NT2/D1 (cell line): ENCODE results near the gene AKAP14.

Experiments used
- DNase-seq: peaks from one replicate; pipeline ENCODE4 v3.0.0-alpha.2; 2011; ENCODE audit warnings: low read depth, low spot score
- H3K27me3 ChIP-seq: 2 replicates; pipeline ENCODE4 v1.6.0; 2011; ENCODE audit warnings: mild to moderate bottlenecking; ENCODE audit not compliant: insufficient read length, insufficient read depth
- H3K36me3 ChIP-seq: 2 replicates; pipeline ENCODE4 v1.6.1; 2011; ENCODE audit warnings: mild to moderate bottlenecking, low read length, mixed read lengths; ENCODE audit not compliant: insufficient read depth, insufficient read length
- H3K4me1 ChIP-seq: 2 replicates; pipeline ENCODE4 v1.5.1; 2011; ENCODE audit not compliant: insufficient read depth, insufficient read length
- H3K4me3 ChIP-seq: 2 replicates; pipeline ENCODE4 v1.5.1; 2011; ENCODE audit warnings: low read depth; ENCODE audit not compliant: insufficient read length
- H3K9ac ChIP-seq: 2 replicates; pipeline ENCODE4 v1.6.0; 2011; ENCODE audit warnings: low read depth; ENCODE audit not compliant: insufficient read length
- H3K9me3 ChIP-seq: 2 replicates; pipeline ENCODE4 v1.5.1; 2011; ENCODE audit warnings: mild to moderate bottlenecking, low read length; ENCODE audit not compliant: insufficient read depth
- SUZ12 ChIP-seq: IDR thresholded peaks from 2 replicates; pipeline ENCODE4 v1.6.1; 2011; ENCODE audit not compliant: insufficient read length, insufficient read depth; ENCODE audit errors: extremely low read depth
- YY1 ChIP-seq: IDR thresholded peaks from 2 replicates; pipeline ENCODE4 v1.6.1; 2011; ENCODE audit not compliant: insufficient read length, insufficient read depth
- ZNF274 ChIP-seq: IDR thresholded peaks from 2 replicates; pipeline ENCODE4 v1.6.1; 2011; ENCODE audit warnings: mild to moderate bottlenecking, low read depth, low read length

AKAP14 gene

DNA sequence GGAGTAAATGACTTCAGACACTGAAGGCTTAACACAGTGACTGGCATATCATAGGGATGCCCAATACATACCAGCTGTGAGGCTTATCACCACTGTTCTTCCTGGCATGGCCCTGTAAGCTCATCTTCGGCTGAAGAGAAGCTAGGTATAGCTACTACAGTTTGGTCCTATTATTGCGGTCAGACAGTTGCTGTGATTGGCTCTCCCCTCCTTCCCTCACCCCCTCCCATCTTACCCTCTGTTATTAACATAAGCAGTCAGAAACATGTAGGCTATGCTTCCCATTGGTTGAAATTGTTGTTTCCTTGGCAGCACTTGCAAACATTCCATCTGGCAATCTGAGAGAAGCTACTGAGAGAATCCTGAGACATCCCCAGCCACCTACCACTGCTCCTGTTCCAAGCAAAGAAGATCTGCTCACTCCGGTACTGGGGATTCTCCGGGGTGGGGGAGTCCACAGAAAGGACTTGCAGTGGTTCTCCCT, at the start of gene AKAP14:
Gene AKAP14 (plus strand): TSS at position 51 of the 484 bp plus-strand sequence. CDS start 7,331 bp downstream, outside the sequence.
- no peak within 1 kb of the TSS for H3K9ac ChIP-seq
- no peaks in the 10 kb centered on the region for H3K9me3 ChIP-seq
- H3K36me3 ChIP-seq = no peaks in the 10 kb centered on the region
- DNase-seq = no peak
- TF ChIP-seq ZNF274 (no peak), SUZ12 (no peak), YY1 (no peak)
- H3K4me3 ChIP-seq = no peak within 1 kb of the TSS
- no peaks in the 10 kb centered on the region for H3K4me1 ChIP-seq
- no peaks in the 10 kb centered on the region for H3K27me3 ChIP-seq

DNA sequence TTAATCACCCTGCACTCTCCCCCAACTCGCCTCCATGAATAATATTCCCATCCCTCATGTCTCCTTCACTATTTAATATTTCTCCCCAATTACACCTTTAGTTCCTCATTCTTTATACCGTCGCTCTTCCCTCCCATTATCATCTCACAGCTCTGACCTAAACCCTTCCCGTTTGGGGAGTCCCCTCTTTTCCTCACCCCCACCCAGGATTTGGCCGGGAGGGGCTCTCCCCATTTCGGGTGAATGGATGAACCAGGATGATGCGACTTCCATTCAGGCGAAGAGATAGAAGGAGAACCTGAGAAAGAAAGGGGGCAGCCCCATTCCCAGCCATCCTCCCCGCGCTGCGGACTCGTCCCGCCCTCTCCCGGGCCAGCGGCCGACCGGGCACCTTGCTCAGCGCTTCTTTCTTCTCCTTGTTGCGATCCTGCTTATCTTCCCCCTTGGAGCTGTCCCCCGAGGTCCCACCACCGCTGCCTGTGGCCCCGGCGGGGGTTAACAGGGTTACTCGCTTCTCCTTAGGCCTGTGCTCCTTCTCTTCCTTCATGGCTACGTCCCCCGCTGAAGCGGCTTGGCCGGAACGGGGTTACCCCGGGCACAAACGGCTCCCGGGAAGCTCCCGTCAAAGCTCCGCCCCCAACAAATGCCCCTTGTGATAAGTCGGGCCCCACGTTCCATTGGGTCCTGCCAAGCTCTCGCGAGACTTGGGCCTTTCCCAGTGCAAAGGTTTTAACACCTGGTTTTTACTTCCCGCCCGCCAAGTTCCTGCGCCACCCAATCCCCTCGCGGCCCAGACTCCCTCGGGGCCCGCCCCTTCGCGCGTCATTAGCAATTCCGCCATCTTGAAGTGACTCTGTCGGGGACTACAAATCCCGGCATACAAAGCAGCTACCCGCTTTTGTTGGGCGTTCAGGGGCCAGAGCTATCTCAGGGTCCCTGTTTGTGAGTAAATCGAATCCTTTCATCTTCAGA, 43.0 kb upstream of the AKAP14 start, which contains the start of gene UPF3B:
Gene UPF3B (minus strand): TSS at position 582 of the 972 bp plus-strand sequence. CDS start 35 bp downstream, at position 547.
- TF ChIP-seq SUZ12 = no peak
- TF ChIP-seq YY1 = peak; percentile 76
- no peak for TF ChIP-seq ZNF274
- Histone ChIP-seq H3K4me1 (no peaks in the 10 kb centered on the region), H3K9me3 (no peaks in the 10 kb centered on the region), H3K4me3 (peak within 1 kb of the TSS; percentile 95), H3K27me3 (no peaks in the 10 kb centered on the region), H3K9ac (peak within 1 kb of the TSS; percentile 98), H3K36me3 (peaks cover 23% of the 10 kb centered on the region)
- peak; percentile 99 for DNase-seq

DNA sequence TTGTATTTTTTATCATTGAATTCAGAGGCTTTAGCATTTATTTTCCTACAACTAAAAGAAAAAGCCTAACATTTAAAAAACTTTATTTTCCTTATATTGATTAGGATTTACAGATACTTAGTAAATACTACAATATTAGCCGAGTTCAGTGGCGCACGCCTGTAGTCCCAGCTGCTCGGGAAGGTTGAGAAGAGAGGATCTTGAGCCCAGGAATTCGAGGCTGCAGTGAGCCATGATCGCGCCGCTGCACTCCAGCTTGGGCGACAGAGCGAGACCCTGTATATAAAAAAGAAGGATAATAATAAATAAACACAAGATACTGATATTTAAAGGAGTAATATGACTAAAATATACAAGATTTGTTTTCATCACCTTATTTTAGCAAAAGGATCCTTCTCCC, 42.2 kb upstream of the AKAP14 start:
- no peak for DNase-seq

DNA sequence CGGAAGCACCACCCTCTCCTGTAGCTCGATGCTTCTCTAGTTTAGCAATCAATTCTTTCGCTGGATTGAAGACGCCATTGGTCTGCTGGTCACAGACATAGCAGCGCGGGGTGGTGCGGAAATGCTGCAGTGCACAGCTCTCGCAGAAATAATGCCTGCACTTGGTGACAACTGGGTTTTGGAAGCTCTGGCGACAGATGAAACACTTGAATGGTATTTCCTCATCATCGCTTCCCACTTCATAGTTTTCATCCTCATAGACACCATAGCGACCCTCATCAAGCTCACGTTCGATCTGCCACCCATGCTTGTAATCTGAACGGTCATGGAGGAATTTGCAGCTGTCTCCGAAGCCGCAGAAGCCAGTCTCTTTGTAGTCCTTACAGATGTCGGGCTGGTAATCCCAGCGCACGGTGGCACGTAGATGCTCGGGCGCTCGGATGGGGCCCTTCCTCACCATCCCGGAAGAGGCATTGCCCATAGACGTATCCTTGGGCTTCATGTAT, 25.0 kb upstream of the AKAP14 start:
- no peaks in the 10 kb centered on the region for H3K9me3 ChIP-seq
- DNase-seq = no peak
- no peaks in the 10 kb centered on the region for H3K4me1 ChIP-seq
- peaks cover 3% of the 10 kb centered on the region for H3K27me3 ChIP-seq
- peak overlapping the region; percentile 97 for H3K9ac ChIP-seq
- H3K36me3 ChIP-seq = peaks cover 23% of the 10 kb centered on the region
- peak overlapping the region; percentile 94 for H3K4me3 ChIP-seq
- TF ChIP-seq YY1 (no peak), ZNF274 (no peak), SUZ12 (no peak)

More for the DNA sequence above, 42.2 kb upstream of the AKAP14 start:
- TF ChIP-seq ZNF274 (no peak), YY1 (no peak), SUZ12 (no peak)
- H3K4me1 ChIP-seq = no peaks in the 10 kb centered on the region
- H3K27me3 ChIP-seq = no peaks in the 10 kb centered on the region
- H3K36me3 ChIP-seq = peaks cover 19% of the 10 kb centered on the region
- H3K9me3 ChIP-seq = no peaks in the 10 kb centered on the region
- H3K9ac ChIP-seq = peak overlapping the region; percentile 77
- H3K4me3 ChIP-seq = peak overlapping the region; percentile 21

DNA sequence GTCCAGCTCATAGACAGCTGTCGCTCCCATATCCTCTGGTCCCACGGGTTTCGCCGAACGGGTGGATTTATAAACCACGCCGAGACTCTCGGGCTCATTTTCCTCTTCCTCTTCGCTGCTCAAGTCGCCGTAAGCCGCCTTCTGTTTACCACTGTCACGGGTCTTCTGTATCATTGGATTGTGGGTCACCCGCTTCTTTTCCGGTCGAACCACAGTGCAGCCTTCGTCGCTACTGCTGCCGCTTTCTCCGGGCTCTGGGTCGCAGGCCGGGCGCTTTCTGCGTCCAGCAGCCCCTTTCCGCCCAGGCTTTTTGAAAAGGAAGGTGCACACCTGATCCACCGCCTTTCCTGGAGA, 24.5 kb upstream of the AKAP14 start:
- peak overlapping the region; percentile 94 for H3K4me3 ChIP-seq
- H3K36me3 ChIP-seq = peaks cover 29% of the 10 kb centered on the region
- H3K9me3 ChIP-seq = no peaks in the 10 kb centered on the region
- DNase-seq = no peak
- H3K27me3 ChIP-seq = peaks cover 3% of the 10 kb centered on the region
- H3K9ac ChIP-seq = peak overlapping the region; percentile 97
- TF ChIP-seq SUZ12 (no peak), ZNF274 (no peak), YY1 (no peak)
- no peaks in the 10 kb centered on the region for H3K4me1 ChIP-seq

DNA sequence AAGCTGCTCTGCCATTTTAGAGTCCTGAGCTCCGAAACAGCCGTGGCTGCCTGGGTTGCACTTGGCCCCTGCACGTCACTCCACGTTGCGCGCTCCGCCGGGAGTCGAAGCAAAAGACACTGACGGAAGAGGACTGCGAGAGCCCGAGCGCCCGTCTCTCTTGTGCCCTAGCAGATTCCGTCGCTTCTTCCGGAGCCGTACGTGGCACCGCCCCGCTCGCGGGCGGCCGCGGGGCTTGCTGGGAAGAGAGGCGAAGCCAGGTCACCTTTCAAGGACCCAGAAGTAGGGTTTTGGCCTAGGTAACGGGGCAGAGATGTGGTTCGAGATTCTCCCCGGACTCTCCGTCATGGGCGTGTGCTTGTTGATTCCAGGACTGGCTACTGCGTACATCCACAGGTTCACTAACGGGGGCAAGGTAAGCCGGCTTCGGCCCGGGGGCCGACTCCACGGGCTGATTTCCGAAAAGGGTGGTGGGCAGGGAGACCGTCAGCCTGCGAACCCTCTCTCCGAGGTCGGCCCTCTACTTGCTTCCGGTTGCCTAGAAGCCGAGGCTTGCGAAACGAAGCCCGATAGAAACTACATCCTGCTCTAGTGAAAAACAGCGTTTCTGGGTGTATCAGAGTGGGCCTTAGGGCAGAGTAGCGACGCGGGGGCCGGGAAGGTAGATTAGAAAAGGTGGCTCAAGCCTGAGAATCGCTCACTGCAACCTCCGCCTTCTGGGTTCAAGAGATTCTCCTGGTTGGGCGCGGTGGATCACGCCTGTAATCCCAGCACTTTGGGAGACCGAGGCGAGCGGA, 23.9 kb upstream of the AKAP14 start, which contains the start of the genes NDUFA1 and RNF113A:
Gene NDUFA1 (plus strand): TSS at position 234 of the 797 bp plus-strand sequence. CDS start 80 bp downstream, at position 314.
Gene RNF113A (minus strand): TSS at position 135 of the 797 bp plus-strand sequence. CDS start 120 bp downstream, at position 15.
- Histone ChIP-seq H3K27me3 (peaks cover 3% of the 10 kb centered on the region), H3K9me3 (no peaks in the 10 kb centered on the region), H3K9ac (peak within 1 kb of the TSS; percentile 97), H3K36me3 (peaks cover 33% of the 10 kb centered on the region), H3K4me1 (no peaks in the 10 kb centered on the region), H3K4me3 (peak within 1 kb of the TSS; percentile 94)
- peak; percentile 83 for DNase-seq
- no peak for TF ChIP-seq YY1
- TF ChIP-seq SUZ12 = no peak
- TF ChIP-seq ZNF274 = no peak
